H9 (cell line): ENCODE results near the gene ETV6. TPM values are rescaled to one million over a fixed set of nuclear protein-coding genes. Genes with fewer than 3 reads are reported as not detected.

Source experiments
- DNase-seq: peaks from one replicate; pipeline ENCODE4 v3.0.0-alpha.2; 2017
- H2AFZ ChIP-seq: one replicate; pipeline ENCODE4 v1.6.1; 2013; ENCODE audit warnings: mild to moderate bottlenecking, low read length, control low read depth, moderate library complexity
- H2AK5ac ChIP-seq: 2 replicates; pipeline ENCODE4 v1.6.1; 2013; ENCODE audit warnings: low read length, control low read depth, mixed read lengths; ENCODE audit not compliant: insufficient read length
- H2BK120ac ChIP-seq: one replicate; pipeline ENCODE4 v1.6.1; 2013; ENCODE audit warnings: low read depth, mild to moderate bottlenecking, low read length, control low read depth, inconsistent platforms; ENCODE audit not compliant: poor library complexity, severe bottlenecking
- H2BK12ac ChIP-seq: 2 replicates; pipeline ENCODE4 v1.6.1; 2013; ENCODE audit warnings: low read length, control low read depth, mixed read lengths, low read depth; ENCODE audit not compliant: insufficient read length
- H2BK15ac ChIP-seq: 2 replicates; pipeline ENCODE4 v1.6.1; 2013; ENCODE audit warnings: low read depth, low read length, control low read depth
- H2BK20ac ChIP-seq: one replicate; pipeline ENCODE4 v1.6.1; 2013; ENCODE audit warnings: low read depth, mild to moderate bottlenecking, low read length, control low read depth, inconsistent platforms; ENCODE audit not compliant: poor library complexity, severe bottlenecking
- H2BK5ac ChIP-seq: 2 replicates; pipeline ENCODE4 v1.6.1; 2013; ENCODE audit warnings: low read length, control low read depth, mixed read lengths; ENCODE audit not compliant: insufficient read length
- H3K14ac ChIP-seq: 2 replicates; pipeline ENCODE4 v1.6.1; 2013; ENCODE audit warnings: low read length, control low read depth; ENCODE audit not compliant: insufficient read depth
- H3K18ac ChIP-seq: 2 replicates; pipeline ENCODE4 v1.6.1; 2013; ENCODE audit warnings: low read depth, mild to moderate bottlenecking, mixed read lengths, low read length, control low read depth; ENCODE audit not compliant: insufficient read length
- H3K23ac ChIP-seq: 2 replicates; pipeline ENCODE4 v1.6.1; 2013; ENCODE audit warnings: low read length, control low read depth, mixed read lengths, low read depth; ENCODE audit not compliant: insufficient read length
- H3K23me2 ChIP-seq: 2 replicates; pipeline ENCODE4 v1.6.1; 2013; ENCODE audit warnings: low read depth, mild to moderate bottlenecking, mixed read lengths, low read length, control low read depth; ENCODE audit not compliant: insufficient read length, poor library complexity, severe bottlenecking
- H3K27ac ChIP-seq: 2 replicates; pipeline ENCODE4 v1.5.1; 2013; ENCODE audit warnings: low read length, control low read depth, mixed read lengths, low read depth; ENCODE audit not compliant: insufficient read length
- H3K27me3 ChIP-seq: 2 replicates; pipeline ENCODE4 v1.6.1; 2013; ENCODE audit warnings: low read length, control low read depth, inconsistent platforms; ENCODE audit not compliant: insufficient read depth
- H3K4ac ChIP-seq: 2 replicates; pipeline ENCODE4 v1.6.1; 2013; ENCODE audit warnings: low read depth, mild to moderate bottlenecking, control low read depth, inconsistent platforms, low read length, moderate library complexity
- H3K4me1 ChIP-seq: 2 replicates; pipeline ENCODE4 v1.6.1; 2013; ENCODE audit warnings: low read length, control low read depth, inconsistent platforms; ENCODE audit not compliant: insufficient read depth
- H3K4me2 ChIP-seq: 2 replicates; pipeline ENCODE4 v1.6.1; 2013; ENCODE audit warnings: low read length, control low read depth, mixed read lengths; ENCODE audit not compliant: insufficient read length, insufficient read depth
- H3K56ac ChIP-seq: 2 replicates; pipeline ENCODE4 v1.6.1; 2013; ENCODE audit warnings: low read depth, mild to moderate bottlenecking, mixed read lengths, low read length, control low read depth; ENCODE audit not compliant: insufficient read length
- H3K79me1 ChIP-seq: 2 replicates; pipeline ENCODE4 v1.6.1; 2013; ENCODE audit warnings: low read depth, mild to moderate bottlenecking, moderate library complexity, low read length, control low read depth, inconsistent platforms; ENCODE audit not compliant: insufficient read depth, poor library complexity, severe bottlenecking
- H3K79me2 ChIP-seq: 2 replicates; pipeline ENCODE4 v1.6.1; 2013; ENCODE audit warnings: low read length, control low read depth, inconsistent platforms; ENCODE audit not compliant: insufficient read depth
- H3K9ac ChIP-seq: 2 replicates; pipeline ENCODE4 v1.6.1; 2013; ENCODE audit warnings: low read length, control low read depth, mixed read lengths; ENCODE audit not compliant: insufficient read length; ENCODE audit errors: extremely low read depth
- H3K9me3 ChIP-seq: one replicate; pipeline ENCODE4 v1.6.1; 2013; ENCODE audit warnings: low read depth, low read length, inconsistent platforms; ENCODE audit not compliant: control insufficient read depth
- H3T11ph ChIP-seq: one replicate; pipeline ENCODE4 v1.6.1; 2013; ENCODE audit warnings: mild to moderate bottlenecking, low read length, control low read depth, inconsistent platforms
- H4K20me1 ChIP-seq: one replicate; pipeline ENCODE4 v1.6.1; 2013; ENCODE audit not compliant: control insufficient read depth, insufficient read length, insufficient read depth
- H4K5ac ChIP-seq: 2 replicates; pipeline ENCODE4 v1.6.1; 2013; ENCODE audit warnings: low read depth, mild to moderate bottlenecking, mixed read lengths, low read length, control low read depth; ENCODE audit not compliant: insufficient read length
- H4K8ac ChIP-seq: replicated peaks from 2 replicates; pipeline ENCODE4 v1.6.1; 2013; ENCODE audit warnings: low read length, control low read depth, mixed read lengths, low read depth; ENCODE audit not compliant: insufficient read length
- H4K91ac ChIP-seq: 2 replicates; pipeline ENCODE4 v1.6.1; 2013; ENCODE audit warnings: low read depth, mild to moderate bottlenecking, moderate library complexity, mixed read lengths, low read length, control low read depth; ENCODE audit not compliant: insufficient read length
- H3K27ac Mint-ChIP-seq, 3 experiments: 2 replicates in 2 of 3; 3 replicates in 1 of 3; pipeline ENCODE4 v1.8.0; 2020 to 2021; ENCODE audit warnings: mixed read lengths in 3 of 3, mild to moderate bottlenecking in 1 of 3, moderate library complexity in 1 of 3
- H3K27me3 Mint-ChIP-seq: 2 replicates; pipeline ENCODE4 v1.8.0; 2021; ENCODE audit warnings: low read depth, mild to moderate bottlenecking, moderate library complexity, mixed read lengths
- H3K36me3 Mint-ChIP-seq, 3 experiments: 2 replicates in 2 of 3; 3 replicates in 1 of 3; pipeline ENCODE4 v1.8.0; 2020 to 2021; ENCODE audit warnings: low read depth in 3 of 3, mixed read lengths in 3 of 3; ENCODE audit not compliant: insufficient read depth in 1 of 3
- H3K4me1 Mint-ChIP-seq, 2 experiments: 2 replicates each; pipeline ENCODE4 v1.8.0; 2020; ENCODE audit warnings: mixed read lengths in 2 of 2
- H3K4me3 Mint-ChIP-seq, 2 experiments: 2 replicates in 1 of 2; 3 replicates in 1 of 2; pipeline ENCODE4 v1.8.0; 2020 to 2021; ENCODE audit warnings: mild to moderate bottlenecking in 2 of 2, mixed read lengths in 2 of 2, moderate library complexity in 1 of 2
- H3K9me3 Mint-ChIP-seq, 2 experiments: 2 replicates in 1 of 2; 3 replicates in 1 of 2; pipeline ENCODE4 v1.8.0; 2020; ENCODE audit warnings: mild to moderate bottlenecking in 2 of 2, mixed read lengths in 2 of 2, moderate library complexity in 1 of 2
- CTCF ChIP-seq: fragments of 200-600 bp; sonication (generic); conservative IDR thresholded peaks from 3 replicates; pipeline ENCODE4 v1.8.0; 2021; ENCODE audit warnings: antibody characterized with exemption, mild to moderate bottlenecking
- WGBS: extraction: QIAGEN DNeasy Blood & Tissue Kit; methylation state at CpG from one replicate; pipeline ENCODE4 v1.1.7; 2013; ENCODE audit warnings: missing lambda C conversion rate, low lambda C conversion rate, mixed read lengths; ENCODE audit not compliant: insufficient read length; ENCODE audit errors: extremely low coverage; 5-methylcytosine and 5-hydroxymethylcytosine counted together
- total RNA-seq: library from RNA; stranded (reverse); gene quantifications from 2 replicates; pipeline ENCODE4 v1.2.1, GENCODE V29; 2021

ETV6 gene
- total RNA-seq, 1 experiment from 2014 or later: 28.7 TPM

- no peak overlapping the region for H3K9ac ChIP-seq
- Mint-ChIP-seq H3K27me3 (no peaks in the 10 kb centered on the region), H3K27ac (peak overlapping the region in 1 of 3 experiments; percentile 4; a peak in 1 of 7 replicates), H3K9me3 (no peaks in the 10 kb centered on the region), H3K36me3 (0 out of 7 replicates have a peak, but pooled peaks cover 0 to 4% (median 0%) of the 10 kb centered on the region in 3 experiments), H3K4me3 (no peak overlapping the region), H3K4me1 (peaks cover 42 to 56% of the 10 kb centered on the region in 2 experiments)
- no peak overlapping the region for H2BK20ac ChIP-seq
- H4K20me1 ChIP-seq: no peaks in the 10 kb centered on the region
- H4K8ac ChIP-seq: no peak overlapping the region
- H2BK5ac ChIP-seq: no peak overlapping the region
- no peak for TF ChIP-seq CTCF
- no peak overlapping the region for H3K18ac ChIP-seq
- H2BK15ac ChIP-seq: no peak overlapping the region
- no CpG with 5 or more reads among the region's 6 CpGs for WGBS
- no peak for DNase-seq
- no peak overlapping the region for H3T11ph ChIP-seq
- H3K4me1 ChIP-seq: peaks cover 20% of the 10 kb centered on the region; the same call in 1 of the 2 replicates
- peaks cover 2% of the 10 kb centered on the region; the same call in 1 of the 2 replicates for H3K79me2 ChIP-seq
- no peak overlapping the region for H3K14ac ChIP-seq
- no peak overlapping the region for H3K4me2 ChIP-seq
- no peaks in the 10 kb centered on the region for H3K23me2 ChIP-seq
- no peak overlapping the region for H4K91ac ChIP-seq
- no peak overlapping the region for H3K23ac ChIP-seq
- no peak overlapping the region for H3K56ac ChIP-seq
- H4K5ac ChIP-seq: no peak overlapping the region
- no peak overlapping the region for H2AFZ ChIP-seq
- H2AK5ac ChIP-seq: no peak overlapping the region
- H3K4ac ChIP-seq: no peak overlapping the region
- no peaks in the 10 kb centered on the region for H3K27me3 ChIP-seq
- H3K9me3 ChIP-seq: no peaks in the 10 kb centered on the region
- no peaks in the 10 kb centered on the region for H3K79me1 ChIP-seq
- H3K27ac ChIP-seq: no peak overlapping the region
- no peak overlapping the region for H2BK120ac ChIP-seq
- no peak overlapping the region for H2BK12ac ChIP-seq
Observed at GRCh38 chr12:11657511-11657910, 8.0 kb downstream of the ETV6 start.
